Measurements from ENCODE around the gene GUCA1A. TPM values are rescaled to one million over a fixed set of nuclear protein-coding genes. Genes with fewer than 3 reads are reported as not detected.

GUCA1A gene
- total RNA-seq, 1 experiment from 2014 or later, result 17.2 TPM

DNA sequence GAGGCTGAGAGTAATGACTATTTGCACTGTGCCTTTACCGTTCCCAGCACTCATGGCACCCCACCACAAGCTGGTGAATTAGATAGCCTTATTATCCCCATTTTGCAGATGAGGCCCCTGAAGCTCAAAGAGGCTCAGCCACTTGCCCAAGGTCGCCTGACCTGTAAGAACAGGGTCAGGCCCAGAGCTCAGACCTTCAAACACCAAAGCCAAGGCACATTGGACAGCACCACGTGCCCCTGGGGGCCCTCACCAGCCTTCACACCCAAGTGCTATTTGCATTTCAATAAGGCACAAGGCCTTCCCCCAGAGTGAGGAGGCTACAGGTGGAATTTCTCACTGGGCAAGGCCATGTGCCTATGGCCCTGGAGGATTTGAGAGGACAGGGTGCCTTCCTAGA, 16.5 kb upstream of the GUCA1A start:
- H2AFZ ChIP-seq (ENCODE audit: low read length), result no peak overlapping the region
- no peak overlapping the region for H4K5ac ChIP-seq (ENCODE audit: insufficient read length, low read depth, low read length)
- H3K27ac Mint-ChIP-seq, result no peak overlapping the region
- no peaks in the 10 kb centered on the region; the same call in 1 of the 2 replicates for H3K4me1 ChIP-seq (ENCODE audit: insufficient read depth, low read length)
- H3K27ac ChIP-seq (ENCODE audit: insufficient read length, low read depth, low read length), result no peak overlapping the region
- no peak overlapping the region for H3K4me3 Mint-ChIP-seq
- H4K91ac ChIP-seq (ENCODE audit: insufficient read length, low read depth, low read length), result no peak overlapping the region
- no peak overlapping the region for H3K4ac ChIP-seq (ENCODE audit: low read depth, low read length)
- H2BK120ac ChIP-seq (ENCODE audit: low read depth, low read length, poor library complexity, severe bottlenecking), result no peak overlapping the region
- no peak overlapping the region for H3K14ac ChIP-seq (ENCODE audit: insufficient read depth, low read length)
- no peak overlapping the region for H3K23ac ChIP-seq (ENCODE audit: insufficient read length, low read depth, low read length)
- no peak overlapping the region for H2BK12ac ChIP-seq (ENCODE audit: insufficient read length, low read depth, low read length)
- H3K27me3 ChIP-seq (ENCODE audit: insufficient read depth, low read length), result peaks cover 2% of the 10 kb centered on the region; the same call in 1 of the 2 replicates
- H3K9me3 ChIP-seq (ENCODE audit: control insufficient read depth, low read depth, low read length), result no peaks in the 10 kb centered on the region
- peaks cover 30 to 45% of the 10 kb centered on the region in 2 experiments for H3K4me1 Mint-ChIP-seq
- no peaks in the 10 kb centered on the region for H3K79me1 ChIP-seq (ENCODE audit: insufficient read depth, low read depth, low read length, poor library complexity, severe bottlenecking)
- H3K9me3 Mint-ChIP-seq, result no peaks in the 10 kb centered on the region
- no peaks in the 10 kb centered on the region for H3K23me2 ChIP-seq (ENCODE audit: insufficient read length, low read depth, low read length, poor library complexity, severe bottlenecking)
- H2BK5ac ChIP-seq (ENCODE audit: insufficient read length, low read length), result no peak overlapping the region
- H3K79me2 ChIP-seq (ENCODE audit: insufficient read depth, low read length), result no peaks in the 10 kb centered on the region
- no peak overlapping the region for H2BK20ac ChIP-seq (ENCODE audit: low read depth, low read length, poor library complexity, severe bottlenecking)
- H3T11ph ChIP-seq (ENCODE audit: low read length), result no peak overlapping the region
- H3K56ac ChIP-seq (ENCODE audit: insufficient read length, low read depth, low read length), result no peak overlapping the region
- TF ChIP-seq, protein P1, sequence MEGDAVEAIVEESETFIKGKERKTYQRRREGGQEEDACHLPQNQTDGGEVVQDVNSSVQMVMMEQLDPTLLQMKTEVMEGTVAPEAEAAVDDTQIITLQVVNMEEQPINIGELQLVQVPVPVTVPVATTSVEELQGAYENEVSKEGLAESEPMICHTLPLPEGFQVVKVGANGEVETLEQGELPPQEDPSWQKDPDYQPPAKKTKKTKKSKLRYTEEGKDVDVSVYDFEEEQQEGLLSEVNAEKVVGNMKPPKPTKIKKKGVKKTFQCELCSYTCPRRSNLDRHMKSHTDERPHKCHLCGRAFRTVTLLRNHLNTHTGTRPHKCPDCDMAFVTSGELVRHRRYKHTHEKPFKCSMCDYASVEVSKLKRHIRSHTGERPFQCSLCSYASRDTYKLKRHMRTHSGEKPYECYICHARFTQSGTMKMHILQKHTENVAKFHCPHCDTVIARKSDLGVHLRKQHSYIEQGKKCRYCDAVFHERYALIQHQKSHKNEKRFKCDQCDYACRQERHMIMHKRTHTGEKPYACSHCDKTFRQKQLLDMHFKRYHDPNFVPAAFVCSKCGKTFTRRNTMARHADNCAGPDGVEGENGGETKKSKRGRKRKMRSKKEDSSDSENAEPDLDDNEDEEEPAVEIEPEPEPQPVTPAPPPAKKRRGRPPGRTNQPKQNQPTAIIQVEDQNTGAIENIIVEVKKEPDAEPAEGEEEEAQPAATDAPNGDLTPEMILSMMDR (conservative IDR thresholded peaks at IDR 0.05), result no peak
- no peak overlapping the region for H2AK5ac ChIP-seq (ENCODE audit: insufficient read length, low read length)
- no peak overlapping the region for H2BK15ac ChIP-seq (ENCODE audit: low read depth, low read length)
- DNase-seq, result no peak
- no peak overlapping the region for H3K9ac ChIP-seq (ENCODE audit: extremely low read depth, insufficient read length, low read length)
- no peaks in the 10 kb centered on the region for H3K36me3 Mint-ChIP-seq (ENCODE audit: insufficient read depth in 1 of 3, low read depth in 3 of 3)
- H3K4me2 ChIP-seq (ENCODE audit: insufficient read depth, insufficient read length, low read length), result no peak overlapping the region
- H3K18ac ChIP-seq (ENCODE audit: insufficient read length, low read depth, low read length), result no peak overlapping the region
- no peaks in the 10 kb centered on the region for H4K20me1 ChIP-seq (ENCODE audit: control insufficient read depth, insufficient read depth, insufficient read length)
- H4K8ac ChIP-seq (replicated peaks; ENCODE audit: insufficient read length, low read depth, low read length), result no peak overlapping the region
- no CpG with 5 or more reads among the region's 3 CpGs for whole genome bisulfite sequencing (ENCODE audit: extremely low coverage, insufficient read length, low lambda C conversion rate)
- H3K27me3 Mint-ChIP-seq (ENCODE audit: low read depth), result peaks cover 29% of the 10 kb centered on the region
